Hematopoietic multipotent progenitor cell treated with erythropoietin and hydrocortisone succinate and interleukin-3 and kit ligand, for 6 days (in vitro differentiated cells): ENCODE measurements around the gene SLC9A1.
A peak's percentile ranks its signal among the peaks of the same experiment; 100 is the strongest.

Source experiments
- DNase-seq: peaks from one replicate; pipeline ENCODE4 v3.0.0-alpha.2; 2015

Gene SLC9A1

DNA sequence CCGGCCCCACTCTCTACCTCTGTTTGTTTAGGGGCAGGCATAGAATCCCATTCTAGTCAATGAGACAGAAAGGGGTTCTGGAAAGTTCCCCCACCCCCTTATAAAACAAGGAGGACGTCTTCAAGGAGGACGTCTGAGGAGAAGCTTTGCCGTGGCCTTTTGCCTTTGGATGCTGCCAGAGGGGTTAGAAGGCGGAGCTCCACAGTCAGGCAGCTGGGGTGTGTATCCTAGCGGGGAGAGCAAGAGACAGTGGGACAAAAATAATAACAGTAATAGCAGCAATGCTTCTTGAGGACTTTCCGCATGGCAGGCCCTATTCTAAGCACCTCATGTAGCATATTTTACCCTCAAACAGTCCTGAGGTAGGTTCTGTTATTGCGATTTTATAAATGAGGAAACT, 94.0 kb downstream of the SLC9A1 start:
- no peak for DNase-seq

GRCh38 chr1:27058966-27059669, 95.8 kb downstream of the SLC9A1 start:
- DNase-seq, result no peak

DNA sequence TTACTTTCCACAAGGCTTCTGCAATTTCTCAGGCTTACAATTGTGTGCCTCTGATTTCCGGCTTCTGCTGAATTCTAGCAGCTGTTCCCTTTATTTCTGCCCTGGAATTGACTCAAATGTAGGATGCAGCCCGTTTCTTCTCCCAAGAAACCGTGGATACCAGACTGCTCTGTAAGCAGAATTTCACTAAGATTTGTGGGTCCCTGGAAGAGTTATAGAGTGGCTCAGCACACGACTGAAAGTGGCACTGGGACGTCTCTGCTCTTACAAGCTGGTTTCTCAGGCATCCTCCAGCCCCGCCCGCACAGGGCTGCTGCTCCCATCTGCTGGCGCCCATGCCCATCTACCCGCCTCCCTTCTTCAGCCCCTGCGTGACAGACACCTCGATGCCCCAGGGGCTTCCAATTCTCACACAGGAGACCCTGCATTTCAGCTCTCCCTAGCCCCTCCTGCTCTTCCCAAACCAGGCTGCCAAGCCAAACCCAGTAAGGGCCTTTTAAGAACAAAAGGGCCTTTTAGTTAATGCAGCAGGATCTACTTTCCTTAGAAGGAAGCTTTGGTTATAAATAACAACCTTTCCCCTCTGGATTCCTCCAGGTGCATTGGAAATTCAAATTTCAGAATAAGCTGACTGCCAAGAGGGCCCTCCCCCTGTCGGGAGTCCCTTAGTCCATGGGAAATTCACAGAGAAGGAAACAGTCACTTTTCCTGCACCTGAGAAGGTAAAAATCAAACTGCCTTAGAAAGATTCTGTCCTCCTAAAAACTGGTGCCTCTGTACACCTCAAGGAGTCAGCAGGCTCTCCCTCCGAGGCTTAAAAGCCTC, 96.9 kb downstream of the SLC9A1 start:
- DNase-seq, result no peak

DNA sequence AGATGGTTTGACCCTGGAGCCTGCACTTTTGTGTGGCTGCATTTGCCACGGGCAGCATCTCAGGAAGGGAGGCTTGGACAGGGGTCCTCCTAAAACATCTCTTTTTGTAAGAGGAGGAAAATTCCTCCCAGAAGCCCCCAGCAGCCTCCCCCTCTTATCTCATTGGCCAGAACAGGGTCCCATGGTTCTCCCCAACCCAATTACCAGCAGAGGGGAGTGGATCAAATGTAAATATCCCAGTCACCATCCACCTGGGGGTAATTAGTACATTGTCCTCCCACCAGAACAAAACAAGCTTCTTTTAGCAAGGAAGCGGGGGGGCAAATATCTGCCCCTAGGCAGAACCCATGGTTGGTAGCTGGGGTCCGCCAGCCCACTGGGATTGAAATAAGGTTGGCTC, 97.5 kb downstream of the SLC9A1 start:
- DNase-seq, result no peak

GRCh38 chr1:27053977-27054753, 100.8 kb downstream of the SLC9A1 start:
- DNase-seq, result no peak

- DNase-seq, result no peak
These were observed 102.4 kb downstream of the SLC9A1 start for GRCh38 chr1:27052527-27052926.

- DNase-seq, result peak; percentile 61
These were observed 105.3 kb downstream of the SLC9A1 start for GRCh38 chr1:27049607-27050006.

- no peak for DNase-seq
These were observed 105.8 kb downstream of the SLC9A1 start for GRCh38 chr1:27049100-27049499.
